ENCODE results near the gene DLX5. TPM values are rescaled to one million over a fixed set of nuclear protein-coding genes. Genes with fewer than 3 reads are reported as not detected.

The DLX5 gene
- total and polyA plus RNA-seq, 4 donors: 1.1 to 1.4 TPM; not detected in 2

DNA sequence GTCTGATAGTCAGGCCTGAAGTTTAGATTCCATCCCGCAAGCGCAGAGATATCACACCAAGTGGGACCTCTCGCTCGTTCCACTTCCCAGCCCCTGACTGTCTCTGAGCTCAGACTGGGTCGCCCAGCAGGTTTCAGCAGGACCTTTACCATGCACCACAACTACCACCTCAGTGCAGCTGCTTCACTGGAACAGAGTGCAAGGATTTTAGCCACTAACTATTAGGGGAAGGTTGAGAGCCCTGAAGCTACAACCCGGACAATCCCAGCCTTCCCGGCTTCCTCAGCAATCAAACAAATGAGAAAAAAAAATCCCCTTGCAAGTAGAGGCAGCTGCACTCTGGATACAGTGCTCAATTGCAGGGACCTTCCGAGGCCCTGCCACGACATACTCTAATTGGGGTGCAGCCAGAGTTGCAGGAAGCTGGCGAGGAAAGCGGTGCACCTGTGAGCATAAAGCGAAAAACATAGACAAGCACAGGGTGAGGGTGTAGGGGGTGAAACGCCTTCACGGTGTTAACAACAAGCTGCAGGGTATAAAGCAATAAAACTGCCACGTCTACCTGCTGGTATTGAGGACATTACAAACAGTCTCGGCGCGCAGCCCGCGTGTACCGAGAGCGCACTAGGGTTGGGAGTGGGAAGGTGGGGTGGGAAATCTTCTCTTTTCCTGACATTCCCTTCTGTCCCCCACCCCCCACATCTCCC lies 21.9 kb downstream of the DLX5 start:
- no peak overlapping the region for H3K4me3 ChIP-seq (ENCODE audit: low read length in 2 of 2)
- H3K4me1 ChIP-seq (ENCODE audit: control insufficient read depth in 1 of 2, insufficient read depth in 2 of 2, low read length in 2 of 2): no peaks in the 10 kb centered on the region
- H3K27me3 ChIP-seq (ENCODE audit: control insufficient read depth in 1 of 2, insufficient read depth in 2 of 2, low read length in 1 of 2): peaks cover 0 to 2% of the 10 kb centered on the region in 2 donors

GRCh38 chr7:97001656-97002554 lies 22.7 kb downstream of the DLX5 start:
- Histone ChIP-seq H3K4me3 (ENCODE audit: low read length in 2 of 2) (no peak overlapping the region), H3K27me3 (ENCODE audit: control insufficient read depth in 1 of 2, insufficient read depth in 2 of 2, low read length in 1 of 2) (peaks cover 0 to 2% of the 10 kb centered on the region in 2 donors), H3K9me3 (ENCODE audit: control insufficient read depth, low read length) (peaks cover 2% of the 10 kb centered on the region), H3K36me3 (ENCODE audit: control insufficient read depth in 1 of 2, insufficient read depth in 2 of 2, low read length in 1 of 2) (no peaks in the 10 kb centered on the region), H3K4me1 (ENCODE audit: control insufficient read depth in 1 of 2, insufficient read depth in 2 of 2, low read length in 2 of 2) (no peaks in the 10 kb centered on the region), H3K27ac (ENCODE audit: low read depth in 1 of 2, low read length in 2 of 2) (no peak overlapping the region)
- 56 to 69% methylated on average over 39 of the region's 39 CpGs for WGBS, 2 donors
- intact Hi-C loops (cut with DNase I): no loop called here
- ATAC-seq (ENCODE audit: low FRiP score) (no peak), DNase-seq (no peak)

More for the DNA sequence above, 21.9 kb downstream of the DLX5 start:
- intact Hi-C loops (cut with DNase I): no loop called here
- Histone ChIP-seq H3K27ac (ENCODE audit: low read depth in 1 of 2, low read length in 2 of 2) (no peak overlapping the region), H3K36me3 (ENCODE audit: control insufficient read depth in 1 of 2, insufficient read depth in 2 of 2, low read length in 1 of 2) (no peaks in the 10 kb centered on the region), H3K9me3 (ENCODE audit: control insufficient read depth, low read length) (peaks cover 2% of the 10 kb centered on the region)
- 15 to 30% methylated on average over 22 of the region's 22 CpGs for WGBS, 2 donors
- DNase-seq: no peak
- no peak for ATAC-seq (ENCODE audit: low FRiP score)

GRCh38 chr7:97001221-97001620 lies 23.4 kb downstream of the DLX5 start:
- peaks cover 0 to 2% of the 10 kb centered on the region in 2 donors for H3K27me3 ChIP-seq (ENCODE audit: control insufficient read depth in 1 of 2, insufficient read depth in 2 of 2, low read length in 1 of 2)
- H3K4me1 ChIP-seq (ENCODE audit: control insufficient read depth in 1 of 2, insufficient read depth in 2 of 2, low read length in 2 of 2): no peaks in the 10 kb centered on the region
- peaks cover 2% of the 10 kb centered on the region for H3K9me3 ChIP-seq (ENCODE audit: control insufficient read depth, low read length)
- no peak for DNase-seq
- H3K4me3 ChIP-seq (ENCODE audit: low read length in 2 of 2): no peak overlapping the region
- intact Hi-C loops (cut with DNase I): no loop called here
- H3K27ac ChIP-seq (ENCODE audit: low read depth in 1 of 2, low read length in 2 of 2): no peak overlapping the region
- H3K36me3 ChIP-seq (ENCODE audit: control insufficient read depth in 1 of 2, insufficient read depth in 2 of 2, low read length in 1 of 2): no peaks in the 10 kb centered on the region
- no peak for ATAC-seq (ENCODE audit: low FRiP score)
- WGBS, 2 donors: 47 to 54% methylated on average over 3 of the region's 3 CpGs

- Histone ChIP-seq H3K4me1 (ENCODE audit: control insufficient read depth in 1 of 2, insufficient read depth in 2 of 2, low read length in 2 of 2) (no peaks in the 10 kb centered on the region), H3K4me3 (ENCODE audit: low read length in 2 of 2) (no peak overlapping the region), H3K36me3 (ENCODE audit: control insufficient read depth in 1 of 2, insufficient read depth in 2 of 2, low read length in 1 of 2) (no peaks in the 10 kb centered on the region), H3K27me3 (ENCODE audit: control insufficient read depth in 1 of 2, insufficient read depth in 2 of 2, low read length in 1 of 2) (peaks cover 0 to 2% of the 10 kb centered on the region in 2 donors), H3K9me3 (ENCODE audit: control insufficient read depth, low read length) (peaks cover 2% of the 10 kb centered on the region), H3K27ac (ENCODE audit: low read depth in 1 of 2, low read length in 2 of 2) (no peak overlapping the region)
- no peak for ATAC-seq (ENCODE audit: low FRiP score)
- intact Hi-C loops (cut with DNase I): no loop called here
- DNase-seq: no peak
- WGBS, 2 donors: 6 to 7% methylated on average over 14 of the region's 14 CpGs
Observed at GRCh38 chr7:96998744-96999143, 25.9 kb downstream of the DLX5 start.

GRCh38 chr7:96998333-96998732 lies 26.3 kb downstream of the DLX5 start:
- Histone ChIP-seq H3K4me1 (ENCODE audit: control insufficient read depth in 1 of 2, insufficient read depth in 2 of 2, low read length in 2 of 2) (no peaks in the 10 kb centered on the region), H3K27ac (ENCODE audit: low read depth in 1 of 2, low read length in 2 of 2) (no peak overlapping the region), H3K9me3 (ENCODE audit: control insufficient read depth, low read length) (peaks cover 2% of the 10 kb centered on the region), H3K36me3 (ENCODE audit: control insufficient read depth in 1 of 2, insufficient read depth in 2 of 2, low read length in 1 of 2) (no peaks in the 10 kb centered on the region), H3K27me3 (ENCODE audit: control insufficient read depth in 1 of 2, insufficient read depth in 2 of 2, low read length in 1 of 2) (peaks cover 0 to 2% of the 10 kb centered on the region in 2 donors), H3K4me3 (ENCODE audit: low read length in 2 of 2) (no peak overlapping the region)
- intact Hi-C loops (cut with DNase I): no loop called here
- DNase-seq (no peak), ATAC-seq (ENCODE audit: low FRiP score) (no peak)
- WGBS, 2 donors: 4 to 11% methylated on average over 11 of the region's 11 CpGs

DNA sequence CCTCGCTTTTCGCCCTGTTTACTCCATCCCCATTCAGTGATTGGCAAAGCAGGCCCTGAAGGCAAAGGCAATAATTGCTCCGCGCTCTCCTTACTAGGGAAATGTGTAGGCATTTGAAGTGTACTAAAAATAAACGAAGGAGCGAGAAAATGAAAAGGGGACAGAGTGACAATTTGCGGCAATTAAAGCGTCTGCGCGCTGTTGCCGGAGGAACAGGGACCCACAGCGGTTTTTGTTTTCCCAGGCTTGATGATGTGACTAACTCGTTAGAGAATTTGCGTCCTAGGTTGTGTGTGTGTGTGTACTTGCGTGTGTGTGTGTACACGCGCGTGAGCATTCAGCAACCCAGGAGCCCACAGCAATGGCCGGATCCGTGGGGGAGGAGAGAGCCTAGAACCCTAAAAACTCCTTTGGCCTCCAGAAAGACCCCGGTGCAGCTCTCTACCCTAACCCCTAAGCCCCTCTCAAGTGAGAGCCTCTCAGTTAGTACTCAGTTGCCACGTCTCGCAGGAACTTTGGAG lies 27.1 kb downstream of the DLX5 start:
- Histone ChIP-seq H3K9me3 (ENCODE audit: control insufficient read depth, low read length) (peaks cover 4% of the 10 kb centered on the region), H3K27ac (ENCODE audit: low read depth in 1 of 2, low read length in 2 of 2) (no peak overlapping the region), H3K4me3 (ENCODE audit: low read length in 2 of 2) (peak overlapping the region in 1 of 2 donors; percentile 9), H3K36me3 (ENCODE audit: control insufficient read depth in 1 of 2, insufficient read depth in 2 of 2, low read length in 1 of 2) (no peaks in the 10 kb centered on the region), H3K4me1 (ENCODE audit: control insufficient read depth in 1 of 2, insufficient read depth in 2 of 2, low read length in 2 of 2) (no peaks in the 10 kb centered on the region), H3K27me3 (ENCODE audit: control insufficient read depth in 1 of 2, insufficient read depth in 2 of 2, low read length in 1 of 2) (no peaks in the 10 kb centered on the region)
- intact Hi-C loops (cut with DNase I): no loop called here
- ATAC-seq (ENCODE audit: low FRiP score): no peak
- WGBS, 2 donors: 10 to 12% methylated on average over 23 of the region's 23 CpGs
- DNase-seq: no peak

DNA sequence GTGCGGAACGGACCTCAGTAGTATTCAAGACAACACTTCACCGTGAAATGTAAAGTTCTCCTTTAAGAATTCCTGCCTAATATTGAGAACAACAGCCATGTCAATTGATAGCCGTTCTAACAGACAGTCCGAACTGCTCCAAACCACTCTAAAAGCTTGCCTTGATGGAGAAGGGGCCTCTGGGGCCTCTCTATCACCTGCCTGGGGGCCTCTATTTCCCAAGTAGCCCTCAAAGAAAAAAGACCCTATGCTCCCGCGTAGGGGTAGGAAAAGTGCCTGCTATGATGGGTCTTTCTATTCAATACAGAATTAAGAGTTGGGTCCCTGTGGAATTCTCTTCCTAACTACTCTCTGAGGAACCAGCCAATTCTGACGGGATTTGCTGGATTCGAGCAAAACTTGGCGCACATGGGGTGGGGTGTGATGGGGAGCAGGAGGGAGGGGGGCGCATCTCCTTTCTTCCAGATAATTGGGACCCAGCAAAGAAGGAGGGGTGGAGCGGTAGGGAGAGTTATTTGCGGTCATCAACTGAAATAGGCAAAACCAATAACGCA lies 27.6 kb downstream of the DLX5 start:
- Histone ChIP-seq H3K27ac (ENCODE audit: low read depth in 1 of 2, low read length in 2 of 2) (no peak overlapping the region), H3K36me3 (ENCODE audit: control insufficient read depth in 1 of 2, insufficient read depth in 2 of 2, low read length in 1 of 2) (no peaks in the 10 kb centered on the region), H3K27me3 (ENCODE audit: control insufficient read depth in 1 of 2, insufficient read depth in 2 of 2, low read length in 1 of 2) (no peaks in the 10 kb centered on the region), H3K4me1 (ENCODE audit: control insufficient read depth in 1 of 2, insufficient read depth in 2 of 2, low read length in 2 of 2) (no peaks in the 10 kb centered on the region), H3K4me3 (ENCODE audit: low read length in 2 of 2) (peak overlapping the region in 1 of 2 donors; percentile 9), H3K9me3 (ENCODE audit: control insufficient read depth, low read length) (peaks cover 2% of the 10 kb centered on the region)
- intact Hi-C loops (cut with DNase I): no loop called here
- no peak for DNase-seq
- no peak for ATAC-seq (ENCODE audit: low FRiP score)
- WGBS, 2 donors: 9 to 12% methylated on average over 13 to 14 of the region's 14 CpGs

DNA sequence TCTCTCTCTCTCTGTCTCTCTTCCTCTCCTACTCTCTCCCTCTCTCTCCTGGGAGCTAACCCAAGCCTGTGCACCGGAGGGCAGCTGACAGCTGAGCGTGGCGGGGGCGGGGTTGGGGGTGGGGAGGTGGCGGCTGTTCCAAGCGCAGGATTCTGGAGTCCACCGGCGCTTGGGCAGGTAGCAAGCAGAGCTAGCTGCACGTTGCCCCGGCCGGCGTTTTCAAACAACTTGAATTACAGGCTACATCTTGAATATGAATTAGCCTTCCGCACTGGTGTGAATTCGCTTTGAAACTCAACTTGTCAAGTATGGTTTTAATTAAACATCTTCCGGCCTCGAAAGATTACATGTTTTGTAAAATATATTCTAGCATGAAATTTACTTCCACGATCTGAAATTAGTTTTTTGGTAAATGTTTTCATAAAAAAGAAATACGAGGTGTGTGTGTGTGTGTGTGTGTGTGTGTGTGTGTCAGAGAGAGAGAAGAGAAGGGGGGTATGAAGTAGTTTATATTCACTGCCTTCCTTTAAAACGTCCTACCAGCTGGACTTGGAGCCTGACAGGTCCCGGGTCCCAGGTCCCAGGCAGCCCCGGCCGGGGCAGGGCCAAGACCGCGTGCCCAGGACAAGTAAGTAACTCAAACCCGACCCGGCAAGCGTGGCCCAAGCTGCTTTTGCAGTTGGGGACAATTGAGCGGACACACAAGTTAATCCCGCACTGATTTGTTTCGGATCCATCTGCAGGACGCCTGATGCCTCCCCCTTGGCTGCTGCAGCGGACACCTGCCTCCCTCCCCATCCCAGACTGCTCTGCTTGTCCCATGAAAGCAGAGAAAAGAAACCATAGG lies 28.3 kb downstream of the DLX5 start:
- no peaks in the 10 kb centered on the region for H3K4me1 ChIP-seq (ENCODE audit: control insufficient read depth in 1 of 2, insufficient read depth in 2 of 2, low read length in 2 of 2)
- no peak overlapping the region for H3K27ac ChIP-seq (ENCODE audit: low read depth in 1 of 2, low read length in 2 of 2)
- H3K9me3 ChIP-seq (ENCODE audit: control insufficient read depth, low read length): peaks cover 2% of the 10 kb centered on the region
- no peaks in the 10 kb centered on the region for H3K27me3 ChIP-seq (ENCODE audit: control insufficient read depth in 1 of 2, insufficient read depth in 2 of 2, low read length in 1 of 2)
- intact Hi-C loops (cut with DNase I): no loop called here
- H3K4me3 ChIP-seq (ENCODE audit: low read length in 2 of 2): no peak overlapping the region
- ATAC-seq (ENCODE audit: low FRiP score): no peak
- 3 to 5% methylated on average over 32 of the region's 32 CpGs for WGBS, 2 donors
- no peak for DNase-seq
- no peaks in the 10 kb centered on the region for H3K36me3 ChIP-seq (ENCODE audit: control insufficient read depth in 1 of 2, insufficient read depth in 2 of 2, low read length in 1 of 2)

Measured in aorta (tissue), 5 donors.